CD14-positive monocyte (primary cell): ENCODE measurements around the gene ANK2. TPM values are rescaled to one million over a fixed set of nuclear protein-coding genes. Genes with fewer than 3 reads are reported as not detected.
"Not testable (repeated sequence)": the region's sequence is repeated elsewhere in the genome, so short reads cannot be mapped to it uniquely, and the experiment has no call there.

Experiments
- DNase-seq, 3 donors: peaks; one replicate each; pipeline ENCODE4 v3.0.0-alpha.2; 2011 to 2022
- H2AFZ ChIP-seq: 2 replicates; pipeline ENCODE4 v1.6.0; 2012; ENCODE audit warnings: mild to moderate bottlenecking, low read depth, low read length, inconsistent platforms; ENCODE audit not compliant: insufficient read depth, poor library complexity, severe bottlenecking
- H3K27ac ChIP-seq, 2 donors: 1 replicate in 1 of 2; 2 replicates in 1 of 2; pipeline ENCODE4 v1.5.1; 2012 to 2013; ENCODE audit warnings: low read length in 2 of 2, control low read depth in 1 of 2, inconsistent platforms in 1 of 2, low read depth in 1 of 2, mild to moderate bottlenecking in 1 of 2
- H3K27me3 ChIP-seq, 2 donors: one replicate each; pipeline versions ENCODE4 v1.6.0 to v1.6.1; 2011 to 2013; ENCODE audit warnings: low read length in 2 of 2; ENCODE audit not compliant: control insufficient read depth in 2 of 2, insufficient read depth in 2 of 2
- H3K36me3 ChIP-seq, 2 donors: replicated peaks in 1 of 2; 1 replicate in 1 of 2; 2 replicates in 1 of 2; pipeline versions ENCODE4 v1.5.1 to v1.6.1; 2012 to 2013; ENCODE audit warnings: low read length in 2 of 2, control low read depth in 1 of 2, inconsistent platforms in 1 of 2, mild to moderate bottlenecking in 1 of 2; ENCODE audit not compliant: insufficient read depth in 2 of 2, control insufficient read depth in 1 of 2
- H3K4me1 ChIP-seq, 2 donors: 1 replicate in 1 of 2; 2 replicates in 1 of 2; pipeline versions ENCODE4 v1.5.1 to v1.6.1; 2012 to 2013; ENCODE audit warnings: low read length in 2 of 2, control low read depth in 1 of 2, inconsistent platforms in 1 of 2, mild to moderate bottlenecking in 1 of 2, moderate library complexity in 1 of 2; ENCODE audit not compliant: insufficient read depth in 2 of 2, control insufficient read depth in 1 of 2
- H3K4me2 ChIP-seq: replicated peaks from 2 replicates; pipeline ENCODE3; 2012; ENCODE audit warnings: low read length, moderate library complexity, mild to moderate bottlenecking; ENCODE audit not compliant: poor library complexity, severe bottlenecking; ENCODE audit errors: extremely low read depth
- H3K4me3 ChIP-seq, 3 experiments: fragments of 200-600 bp in 1 of 3; sonication (generic) in 1 of 3; replicated peaks in 1 of 3; 1 replicate in 2 of 3; 2 replicates in 1 of 3; pipeline ENCODE4 v1.5.1; 2011 to 2013; ENCODE audit warnings: low read length in 3 of 3, mild to moderate bottlenecking in 3 of 3, control low read depth in 2 of 3, low read depth in 2 of 3, inconsistent platforms in 1 of 3, moderate library complexity in 1 of 3
- H3K79me2 ChIP-seq: 2 replicates; pipeline ENCODE4 v1.6.0; 2012; ENCODE audit warnings: mild to moderate bottlenecking, control low read depth, inconsistent platforms, low read length, moderate library complexity; ENCODE audit not compliant: insufficient read depth
- H3K9ac ChIP-seq: 2 replicates; pipeline ENCODE4 v1.6.0; 2017; ENCODE audit warnings: low read length, mild to moderate bottlenecking; ENCODE audit not compliant: insufficient read depth, poor library complexity, severe bottlenecking
- H3K9me3 ChIP-seq, 2 donors: replicated peaks in 1 of 2; 1 replicate in 1 of 2; 2 replicates in 1 of 2; pipeline versions ENCODE4 v1.5.1 to v1.6.1; 2012 to 2013; ENCODE audit warnings: low read length in 2 of 2, control low read depth in 1 of 2; ENCODE audit not compliant: control insufficient read depth in 1 of 2, insufficient read depth in 1 of 2
- H4K20me1 ChIP-seq: 2 replicates; pipeline ENCODE4 v1.6.0; 2012; ENCODE audit warnings: mild to moderate bottlenecking, low read length, control low read depth, moderate library complexity; ENCODE audit not compliant: insufficient read depth
- H3K27ac Mint-ChIP-seq, 7 donors: one replicate each; pipeline ENCODE4 v1.8.0; 2020; ENCODE audit warnings: mild to moderate bottlenecking in 7 of 7, mixed read lengths in 7 of 7, moderate library complexity in 6 of 7, inconsistent platforms in 2 of 7
- H3K27me3 Mint-ChIP-seq, 3 donors: one replicate each; pipeline ENCODE4 v1.8.0; 2021 to 2022; ENCODE audit warnings: low read depth in 3 of 3, mild to moderate bottlenecking in 3 of 3, mixed read lengths in 3 of 3, moderate library complexity in 3 of 3, inconsistent platforms in 1 of 3
- H3K36me3 Mint-ChIP-seq, 2 donors: one replicate each; pipeline ENCODE4 v1.8.0; 2020; ENCODE audit warnings: mixed read lengths in 2 of 2, inconsistent platforms in 1 of 2, mild to moderate bottlenecking in 1 of 2
- H3K4me1 Mint-ChIP-seq: one replicate; pipeline ENCODE4 v1.8.0; 2020; ENCODE audit warnings: mild to moderate bottlenecking, mixed read lengths
- H3K4me3 Mint-ChIP-seq, 2 donors: one replicate each; pipeline ENCODE4 v1.8.0; 2020; ENCODE audit warnings: mild to moderate bottlenecking in 2 of 2, mixed read lengths in 2 of 2, moderate library complexity in 1 of 2
- H3K9me3 Mint-ChIP-seq, 7 donors: one replicate each; pipeline ENCODE4 v1.8.0; 2020 to 2022; ENCODE audit warnings: mixed read lengths in 7 of 7, mild to moderate bottlenecking in 6 of 7, moderate library complexity in 6 of 7, inconsistent platforms in 2 of 7
- CTCF ChIP-seq: fragments of 200-600 bp; IDR thresholded peaks from one replicate; pipeline ENCODE4 v1.8.0; 2022; ENCODE audit warnings: antibody characterized with exemption, mild to moderate bottlenecking
- WGBS: methylation state at CpG from one replicate; pipeline ENCODE4 v1.1.5; 2013; ENCODE audit warnings: missing lambda C conversion rate; ENCODE audit not compliant: insufficient coverage; 5-methylcytosine and 5-hydroxymethylcytosine counted together
- intact Hi-C, 2 donors: fragments of 100-400 bp; cut with micrococcal nuclease; formaldehyde crosslinking; loops; one replicate each; pipeline versions ENCODE4 v1.15.0 to v1.15.1; 2023
- polyA plus RNA-seq, 3 donors: library from polyadenylated mRNA; depleted of rRNA in 1 of 3; unstranded in 2 of 3; stranded (reverse) in 1 of 3; fragments of 300-500 nt in 2 of 3; fragments of >200 nt in 1 of 3; fragmentation: Illumina TruSeq in 2 of 3; gene quantifications; 1 replicate in 2 of 3; 2 replicates in 1 of 3; pipeline ENCODE4 v1.2.3, GENCODE V29; 2012 to 2021

The ANK2 gene
- polyA plus RNA-seq, 3 donors: not detected

- Histone ChIP-seq H3K4me2 (no peak overlapping the region), H3K9ac (no peak overlapping the region), H3K27ac (no peak overlapping the region), H3K9me3 (no peaks in the 10 kb centered on the region), H4K20me1 (no peaks in the 10 kb centered on the region), H3K4me3 (no peak overlapping the region), H3K36me3 (no peaks in the 10 kb centered on the region), H2AFZ (no peak overlapping the region), H3K27me3 (no peaks in the 10 kb centered on the region), H3K4me1 (no peaks in the 10 kb centered on the region), H3K79me2 (no peaks in the 10 kb centered on the region)
- Mint-ChIP-seq H3K36me3 (no peaks in the 10 kb centered on the region), H3K9me3 (peaks cover 0 to 3% (median 0%) of the 10 kb centered on the region in 7 donors), H3K4me1 (no peaks in the 10 kb centered on the region), H3K27ac (no peak overlapping the region), H3K27me3 (peaks cover 1 to 4% (median 2%) of the 10 kb centered on the region in 3 donors), H3K4me3 (no peak overlapping the region)
- intact Hi-C loops: no loop called here
- no CpG with 5 or more reads among the region's 3 CpGs for WGBS
- TF ChIP-seq CTCF: no peak
- DNase-seq: no peak
Observed at GRCh38 chr4:113065629-113066028, 16.2 kb downstream of the ANK2 start.

- H3K79me2 ChIP-seq, H3K27me3 Mint-ChIP-seq, H3K27me3 ChIP-seq, H3K9me3 Mint-ChIP-seq, H3K4me3 ChIP-seq, H2AFZ ChIP-seq, DNase-seq, intact Hi-C loops, H3K27ac Mint-ChIP-seq, H3K9ac ChIP-seq, H3K4me1 Mint-ChIP-seq, H4K20me1 ChIP-seq, H3K36me3 ChIP-seq, H3K9me3 ChIP-seq, H3K36me3 Mint-ChIP-seq, H3K4me2 ChIP-seq, H3K4me3 Mint-ChIP-seq, H3K27ac ChIP-seq, H3K4me1 ChIP-seq: not testable (repeated sequence)
- WGBS: 87% methylated on average over 3 of the region's 3 CpGs
Observed at GRCh38 chr4:113068771-113069170, 19.3 kb downstream of the ANK2 start.
